ENCODE results near the gene CFAP299. TPM values are rescaled to one million over a fixed set of nuclear protein-coding genes. Genes with fewer than 3 reads are reported as not detected.

The CFAP299 gene
- total and polyA plus RNA-seq, 3 experiments from 2014 or later, result not detected

DNA sequence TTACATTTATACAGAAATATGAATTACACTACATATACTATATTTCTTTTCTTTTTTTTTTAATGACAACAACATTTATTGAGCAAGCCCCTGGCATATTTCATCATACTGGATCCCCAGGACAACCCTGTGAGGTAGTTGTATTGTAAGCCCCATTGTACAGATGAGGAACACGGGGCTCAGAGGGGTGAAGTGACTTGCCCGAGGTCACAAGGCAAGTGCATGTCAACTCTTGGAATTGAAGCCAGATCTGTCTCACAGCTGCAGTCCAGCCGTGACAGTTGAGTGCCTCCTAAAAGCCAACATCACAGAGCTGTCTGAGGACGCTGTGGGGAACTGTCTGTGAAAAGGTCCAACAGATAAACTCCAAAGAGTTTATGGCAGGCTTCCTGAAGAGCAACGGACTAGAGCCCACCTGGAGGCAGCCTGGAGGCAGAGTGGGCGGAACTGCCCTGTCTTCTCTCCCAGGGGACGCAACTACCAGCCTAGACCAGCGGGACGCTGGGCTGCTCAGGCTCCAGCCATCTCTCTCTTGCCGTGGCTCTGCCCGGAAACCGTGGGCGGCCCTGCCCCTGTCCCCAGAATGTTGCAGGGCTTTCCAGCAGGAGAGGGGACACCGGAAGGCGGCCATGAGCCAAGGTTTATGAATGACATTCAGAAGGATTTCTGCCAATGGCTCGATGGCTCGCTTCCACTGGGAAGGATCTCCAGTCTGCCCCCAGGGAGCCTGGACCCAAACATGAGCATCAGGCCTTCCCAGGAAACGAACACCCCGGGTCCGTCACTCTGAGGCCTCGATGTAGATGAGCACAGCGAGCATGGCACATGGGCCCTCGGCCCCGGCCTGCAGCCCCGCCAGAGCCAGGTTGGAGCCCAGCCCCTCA, 50.1 kb downstream of the CFAP299 start:
- H3K4me1 Mint-ChIP-seq, result no peaks in the 10 kb centered on the region
- H3K27ac ChIP-seq (ENCODE audit: low read depth, low read length), result no peak overlapping the region
- no peaks in the 10 kb centered on the region for H3K36me3 ChIP-seq (ENCODE audit: insufficient read depth, low read length)
- no peak for DNase-seq
- no peak overlapping the region for H3K4me3 Mint-ChIP-seq
- ChIA-PET CTCF (no interaction called here), POLR2A (no interaction called here)
- H3K27me3 Mint-ChIP-seq, result peaks cover 0 to 3% of the 10 kb centered on the region in 2 donors
- H3K36me3 Mint-ChIP-seq, result peaks cover 0 to 19% (median 1%) of the 10 kb centered on the region in 3 donors
- H3K9me3 ChIP-seq (ENCODE audit: low read length), result no peaks in the 10 kb centered on the region
- no peaks in the 10 kb centered on the region for H3K27me3 ChIP-seq (ENCODE audit: insufficient read depth, low read length, poor library complexity, severe bottlenecking)
- H3K4me3 ChIP-seq (ENCODE audit: low read length), result no peak overlapping the region
- H3K9me3 Mint-ChIP-seq, result peaks cover 0 to 6% (median 3%) of the 10 kb centered on the region in 5 donors
- H3K27ac Mint-ChIP-seq, result peak overlapping the region in 1 of 8 donors; percentile 32
- no peaks in the 10 kb centered on the region for H3K4me1 ChIP-seq (ENCODE audit: insufficient read depth, low read length)

DNA sequence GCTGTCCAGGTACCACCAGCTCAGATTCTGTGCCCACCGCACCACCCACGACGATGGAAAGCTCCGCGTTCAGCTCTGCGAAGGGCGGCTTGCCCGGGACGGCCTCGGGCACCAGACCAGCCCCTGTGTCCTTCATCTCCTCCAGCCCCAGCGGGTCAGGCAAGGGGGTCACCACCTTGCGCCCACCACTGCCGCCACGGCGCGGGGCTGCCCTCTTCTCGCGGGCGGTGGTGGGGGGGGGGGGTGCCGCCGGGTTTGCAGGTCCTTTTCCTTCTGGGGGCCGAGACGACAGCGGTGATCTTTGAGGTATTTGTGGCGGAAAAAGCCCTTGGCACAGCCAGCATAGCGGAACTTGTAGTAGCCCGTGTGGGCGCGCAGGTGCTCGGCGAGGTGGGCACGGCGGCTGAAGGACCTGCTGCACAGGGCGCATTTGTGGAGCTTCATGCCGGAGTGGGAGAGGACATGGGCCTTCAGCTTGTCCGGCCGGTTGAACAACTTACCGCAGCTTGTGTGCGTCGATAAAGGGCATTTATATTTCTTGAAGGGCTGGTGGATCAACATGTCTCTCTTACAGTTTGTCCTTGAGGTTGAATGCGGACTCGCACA, 50.9 kb downstream of the CFAP299 start:
- Mint-ChIP-seq H3K36me3 (peaks cover 0 to 15% (median 1%) of the 10 kb centered on the region in 3 donors), H3K27me3 (peaks cover 0 to 3% of the 10 kb centered on the region in 2 donors), H3K4me1 (no peaks in the 10 kb centered on the region), H3K4me3 (no peak overlapping the region), H3K9me3 (peaks cover 0 to 6% (median 3%) of the 10 kb centered on the region in 5 donors), H3K27ac (no peak overlapping the region)
- Histone ChIP-seq H3K4me3 (ENCODE audit: low read length) (no peak overlapping the region), H3K4me1 (ENCODE audit: insufficient read depth, low read length) (no peaks in the 10 kb centered on the region), H3K9me3 (ENCODE audit: low read length) (no peaks in the 10 kb centered on the region), H3K27me3 (ENCODE audit: insufficient read depth, low read length, poor library complexity, severe bottlenecking) (no peaks in the 10 kb centered on the region), H3K36me3 (ENCODE audit: insufficient read depth, low read length) (no peaks in the 10 kb centered on the region), H3K27ac (ENCODE audit: low read depth, low read length) (no peak overlapping the region)
- ChIA-PET CTCF (no interaction called here), POLR2A (no interaction called here)
- no peak for DNase-seq

DNA sequence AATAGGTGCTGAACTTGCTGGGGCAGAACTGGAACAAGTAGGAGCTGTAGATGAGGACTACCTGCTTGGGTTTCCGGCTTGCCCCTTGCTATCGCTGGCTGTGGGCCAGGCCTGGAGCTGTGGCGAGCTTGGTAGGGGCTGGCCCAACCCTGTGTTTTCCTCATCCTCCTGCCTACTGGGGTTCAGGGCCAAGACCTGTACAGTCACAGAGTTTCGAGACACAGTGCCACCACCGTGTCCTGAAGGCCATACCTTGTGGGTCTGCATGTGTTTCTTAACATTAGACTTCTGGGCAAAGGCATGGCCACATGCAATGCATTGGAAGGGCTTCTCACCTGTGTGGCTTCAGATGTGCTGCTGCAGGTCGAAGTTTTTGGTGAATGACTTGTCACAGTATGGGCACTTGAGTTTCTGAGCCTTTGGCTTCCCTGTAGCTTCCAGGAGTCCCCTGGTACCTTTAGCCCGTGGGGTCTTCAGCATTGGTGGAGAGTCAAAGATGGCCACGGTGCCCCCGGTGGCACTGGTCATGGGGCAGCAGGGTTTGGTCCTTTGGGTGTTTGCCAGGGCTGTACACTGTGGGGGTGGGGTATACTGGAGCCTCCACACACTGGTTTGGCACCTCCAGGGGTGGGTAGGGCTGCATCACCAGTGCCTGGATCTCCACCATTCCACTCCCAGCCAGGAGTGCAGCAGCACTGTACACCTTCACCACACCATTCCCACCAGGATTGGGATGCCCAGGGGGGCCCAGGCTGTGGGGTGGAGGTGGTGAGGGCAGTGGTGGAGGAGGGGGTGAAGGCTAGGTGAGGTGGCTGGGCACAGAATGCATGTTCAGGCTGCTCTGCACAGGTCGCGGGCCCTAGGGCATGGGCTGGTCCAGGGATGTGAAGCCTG, 52.1 kb downstream of the CFAP299 start:
- Mint-ChIP-seq H3K27me3 (peaks cover 0 to 3% of the 10 kb centered on the region in 2 donors), H3K4me3 (no peak overlapping the region), H3K27ac (peak overlapping the region in 1 of 8 donors; percentile 36), H3K36me3 (peaks cover 0 to 3% (median 1%) of the 10 kb centered on the region in 3 donors), H3K9me3 (peaks cover 0 to 2% (median 0%) of the 10 kb centered on the region in 5 donors), H3K4me1 (no peaks in the 10 kb centered on the region)
- Histone ChIP-seq H3K36me3 (ENCODE audit: insufficient read depth, low read length) (no peaks in the 10 kb centered on the region), H3K27ac (ENCODE audit: low read depth, low read length) (no peak overlapping the region), H3K27me3 (ENCODE audit: insufficient read depth, low read length, poor library complexity, severe bottlenecking) (no peaks in the 10 kb centered on the region), H3K4me1 (ENCODE audit: insufficient read depth, low read length) (no peaks in the 10 kb centered on the region), H3K4me3 (ENCODE audit: low read length) (no peak overlapping the region), H3K9me3 (ENCODE audit: low read length) (no peaks in the 10 kb centered on the region)
- CTCF ChIA-PET, result no interaction called here
- POLR2A ChIA-PET, result no interaction called here
- peak in 1 of 5 donors; percentile 40 for DNase-seq

DNA sequence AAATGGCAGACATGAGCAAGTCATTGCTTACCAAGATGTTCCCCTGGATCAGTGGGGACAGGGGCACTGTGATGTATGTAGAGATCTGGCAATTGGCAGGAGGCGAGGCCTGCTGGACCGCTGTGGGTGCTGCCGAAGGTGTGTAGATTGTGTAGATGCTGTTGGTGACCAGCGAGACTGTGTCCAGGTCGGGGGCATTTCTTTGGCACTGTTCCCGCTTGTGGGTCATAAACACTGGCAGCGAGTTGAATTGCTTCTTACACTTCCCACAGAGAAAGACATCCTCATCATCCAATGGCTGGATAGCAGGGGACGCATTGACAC, 52.7 kb downstream of the CFAP299 start:
- Mint-ChIP-seq H3K27ac (peak overlapping the region in 1 of 8 donors; percentile 36), H3K4me1 (no peaks in the 10 kb centered on the region), H3K9me3 (peaks cover 0 to 2% (median 0%) of the 10 kb centered on the region in 5 donors), H3K36me3 (peaks cover 0 to 1% (median 0%) of the 10 kb centered on the region in 3 donors), H3K4me3 (no peak overlapping the region), H3K27me3 (no peaks in the 10 kb centered on the region)
- POLR2A ChIA-PET, result no interaction called here
- Histone ChIP-seq H3K27ac (ENCODE audit: low read depth, low read length) (no peak overlapping the region), H3K4me1 (ENCODE audit: insufficient read depth, low read length) (no peaks in the 10 kb centered on the region), H3K4me3 (ENCODE audit: low read length) (no peak overlapping the region), H3K27me3 (ENCODE audit: insufficient read depth, low read length, poor library complexity, severe bottlenecking) (no peaks in the 10 kb centered on the region), H3K36me3 (ENCODE audit: insufficient read depth, low read length) (no peaks in the 10 kb centered on the region), H3K9me3 (ENCODE audit: low read length) (no peaks in the 10 kb centered on the region)
- CTCF ChIA-PET, result no interaction called here
- DNase-seq, result no peak

DNA sequence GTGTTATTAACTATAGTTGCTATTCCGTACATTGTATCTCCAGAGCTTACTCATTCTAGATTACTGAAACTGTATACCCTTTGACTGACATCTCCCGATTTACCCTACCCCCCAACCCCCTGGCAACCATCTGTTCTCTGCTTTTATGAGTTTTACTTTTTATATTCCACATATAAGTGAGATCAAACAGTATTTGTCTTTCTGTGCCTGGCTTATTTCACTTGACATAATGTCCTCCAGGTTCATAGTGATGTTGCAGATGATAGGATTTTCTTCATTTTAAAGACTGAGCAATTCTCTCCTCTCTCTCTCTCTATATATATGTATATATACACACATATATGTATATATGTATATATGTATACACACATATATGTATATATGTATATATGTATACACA, 54.6 kb downstream of the CFAP299 start:
- DNase-seq, result no peak
- H3K4me3 Mint-ChIP-seq, result no peak overlapping the region
- H3K4me3 ChIP-seq (ENCODE audit: low read length), result no peak overlapping the region
- peaks cover 0 to 8% (median 0%) of the 10 kb centered on the region in 3 donors for H3K36me3 Mint-ChIP-seq
- H3K27ac Mint-ChIP-seq, result no peak overlapping the region
- peaks cover 0 to 2% (median 0%) of the 10 kb centered on the region in 5 donors for H3K9me3 Mint-ChIP-seq
- H3K27me3 Mint-ChIP-seq, result no peaks in the 10 kb centered on the region
- H3K27ac ChIP-seq (ENCODE audit: low read depth, low read length), result no peak overlapping the region
- no peaks in the 10 kb centered on the region for H3K4me1 Mint-ChIP-seq
- ChIA-PET POLR2A (interaction anchor here (0.7 kb wide), 1 partner anchor 16 kb away, joined by 3 read pairs; no protein-coding TSS in a partner anchor), CTCF (no interaction called here)
- H3K9me3 ChIP-seq (ENCODE audit: low read length), result no peaks in the 10 kb centered on the region
- no peaks in the 10 kb centered on the region for H3K4me1 ChIP-seq (ENCODE audit: insufficient read depth, low read length)
- H3K27me3 ChIP-seq (ENCODE audit: insufficient read depth, low read length, poor library complexity, severe bottlenecking), result no peaks in the 10 kb centered on the region
- no peaks in the 10 kb centered on the region for H3K36me3 ChIP-seq (ENCODE audit: insufficient read depth, low read length)

DNA sequence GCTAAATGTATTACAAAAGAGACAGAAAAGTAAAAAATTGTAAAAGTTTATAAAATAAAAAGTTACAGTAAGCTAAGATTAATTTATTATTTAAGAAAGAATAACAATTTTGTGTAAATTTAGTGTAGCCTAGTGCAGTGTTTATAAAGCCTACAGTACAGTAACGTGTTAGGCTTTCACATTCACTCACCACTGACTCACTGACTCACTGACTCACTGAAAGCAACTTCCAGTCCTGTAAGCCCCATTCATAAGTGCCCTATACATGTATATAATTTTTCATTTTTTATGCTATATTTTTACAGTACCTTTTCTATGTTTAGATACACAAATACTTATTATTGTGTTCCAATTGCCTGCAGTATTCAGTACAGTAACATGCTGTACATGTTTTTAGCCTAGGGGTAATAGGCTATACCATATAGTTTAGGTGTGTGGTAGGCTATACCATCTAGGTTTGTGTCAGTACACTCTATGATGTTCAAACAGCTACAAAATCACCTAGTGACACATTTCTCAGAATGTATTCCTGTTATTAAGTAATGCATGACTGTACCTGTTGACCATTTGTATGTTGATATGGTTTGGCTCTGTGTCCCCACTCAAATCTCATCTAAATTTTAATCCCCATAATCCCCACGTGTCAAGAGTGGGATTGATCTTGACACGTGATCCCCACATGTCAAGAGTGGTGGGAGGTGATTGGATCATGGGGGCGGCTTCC, 57.9 kb downstream of the CFAP299 start:
- H3K4me3 Mint-ChIP-seq, result no peak overlapping the region
- H3K36me3 Mint-ChIP-seq, result peaks cover 0 to 17% (median 0%) of the 10 kb centered on the region in 3 donors
- POLR2A ChIA-PET, result no interaction called here
- Histone ChIP-seq H3K27me3 (ENCODE audit: insufficient read depth, low read length, poor library complexity, severe bottlenecking) (no peaks in the 10 kb centered on the region), H3K4me1 (ENCODE audit: insufficient read depth, low read length) (no peaks in the 10 kb centered on the region), H3K36me3 (ENCODE audit: insufficient read depth, low read length) (no peaks in the 10 kb centered on the region), H3K27ac (ENCODE audit: low read depth, low read length) (no peak overlapping the region), H3K4me3 (ENCODE audit: low read length) (no peak overlapping the region), H3K9me3 (ENCODE audit: low read length) (no peaks in the 10 kb centered on the region)
- DNase-seq, result no peak
- peaks cover 0 to 2% (median 0%) of the 10 kb centered on the region in 5 donors for H3K9me3 Mint-ChIP-seq
- no peaks in the 10 kb centered on the region for H3K4me1 Mint-ChIP-seq
- peaks cover 3 to 4% of the 10 kb centered on the region in 2 donors for H3K27me3 Mint-ChIP-seq
- no peak overlapping the region for H3K27ac Mint-ChIP-seq
- CTCF ChIA-PET, result no interaction called here

DNA sequence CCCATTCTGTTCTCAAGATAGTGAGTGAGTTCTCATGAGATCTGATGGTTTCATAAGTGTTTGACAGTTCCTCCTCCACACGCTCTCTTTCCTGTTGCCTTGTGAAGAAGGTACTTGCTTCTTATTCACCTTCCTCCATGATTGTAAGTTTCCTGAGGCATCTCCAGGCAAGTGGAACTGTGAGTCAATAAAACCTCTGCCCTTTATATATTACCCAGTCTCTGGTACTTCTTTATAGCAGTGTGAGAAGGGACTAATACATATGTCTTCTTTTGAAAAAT, 58.4 kb downstream of the CFAP299 start:
- peaks cover 4 to 8% of the 10 kb centered on the region in 2 donors for H3K27me3 Mint-ChIP-seq
- ChIA-PET CTCF (no interaction called here), POLR2A (no interaction called here)
- H3K4me1 ChIP-seq (ENCODE audit: insufficient read depth, low read length), result no peaks in the 10 kb centered on the region
- no peaks in the 10 kb centered on the region for H3K9me3 ChIP-seq (ENCODE audit: low read length)
- H3K36me3 Mint-ChIP-seq, result peaks cover 0 to 22% (median 0%) of the 10 kb centered on the region in 3 donors
- H3K4me3 Mint-ChIP-seq, result no peak overlapping the region
- H3K4me3 ChIP-seq (ENCODE audit: low read length), result no peak overlapping the region
- H3K27me3 ChIP-seq (ENCODE audit: insufficient read depth, low read length, poor library complexity, severe bottlenecking), result no peaks in the 10 kb centered on the region
- no peaks in the 10 kb centered on the region for H3K4me1 Mint-ChIP-seq
- H3K27ac ChIP-seq (ENCODE audit: low read depth, low read length), result no peak overlapping the region
- H3K9me3 Mint-ChIP-seq, result peaks cover 0 to 6% (median 0%) of the 10 kb centered on the region in 5 donors
- DNase-seq, result no peak
- no peaks in the 10 kb centered on the region for H3K36me3 ChIP-seq (ENCODE audit: insufficient read depth, low read length)
- H3K27ac Mint-ChIP-seq, result no peak overlapping the region

Measured in CD8-positive, alpha-beta memory T cell (primary cell).